GM13977 (cell line): ENCODE results near the gene ADO.

ENCODE experiments used
- DNase-seq: peaks from one replicate; pipeline ENCODE4 v3.0.0; 2012; ENCODE audit warnings: low spot score
- in situ Hi-C: fragments of 300-500 bp; cut with MboI; formaldehyde crosslinking; loops from one replicate; pipeline ENCODE4 v1.12.0; 2022; ENCODE audit warnings: low sequenced_read_pairs, low pct_unique_long_range_greater_than_20kb, mixed read lengths, inconsistent platforms; ENCODE audit not compliant: unreplicated experiment
- TF ChIP-seq, protein P1 (sequence below): IDR thresholded peaks from 2 replicates; pipeline ENCODE4 v1.5.1; 2012; ENCODE audit warnings: mild to moderate bottlenecking, control low read depth; ENCODE audit not compliant: insufficient read depth; ENCODE audit errors: extremely low read depth, missing control alignments

Gene ADO

GRCh38 chr10:62763155-62763554 is 41.4 kb upstream of the ADO start:
- TF ChIP-seq, protein P1, sequence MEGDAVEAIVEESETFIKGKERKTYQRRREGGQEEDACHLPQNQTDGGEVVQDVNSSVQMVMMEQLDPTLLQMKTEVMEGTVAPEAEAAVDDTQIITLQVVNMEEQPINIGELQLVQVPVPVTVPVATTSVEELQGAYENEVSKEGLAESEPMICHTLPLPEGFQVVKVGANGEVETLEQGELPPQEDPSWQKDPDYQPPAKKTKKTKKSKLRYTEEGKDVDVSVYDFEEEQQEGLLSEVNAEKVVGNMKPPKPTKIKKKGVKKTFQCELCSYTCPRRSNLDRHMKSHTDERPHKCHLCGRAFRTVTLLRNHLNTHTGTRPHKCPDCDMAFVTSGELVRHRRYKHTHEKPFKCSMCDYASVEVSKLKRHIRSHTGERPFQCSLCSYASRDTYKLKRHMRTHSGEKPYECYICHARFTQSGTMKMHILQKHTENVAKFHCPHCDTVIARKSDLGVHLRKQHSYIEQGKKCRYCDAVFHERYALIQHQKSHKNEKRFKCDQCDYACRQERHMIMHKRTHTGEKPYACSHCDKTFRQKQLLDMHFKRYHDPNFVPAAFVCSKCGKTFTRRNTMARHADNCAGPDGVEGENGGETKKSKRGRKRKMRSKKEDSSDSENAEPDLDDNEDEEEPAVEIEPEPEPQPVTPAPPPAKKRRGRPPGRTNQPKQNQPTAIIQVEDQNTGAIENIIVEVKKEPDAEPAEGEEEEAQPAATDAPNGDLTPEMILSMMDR: no peak
- in situ Hi-C loops: no loop called here
- no peak for DNase-seq

DNA sequence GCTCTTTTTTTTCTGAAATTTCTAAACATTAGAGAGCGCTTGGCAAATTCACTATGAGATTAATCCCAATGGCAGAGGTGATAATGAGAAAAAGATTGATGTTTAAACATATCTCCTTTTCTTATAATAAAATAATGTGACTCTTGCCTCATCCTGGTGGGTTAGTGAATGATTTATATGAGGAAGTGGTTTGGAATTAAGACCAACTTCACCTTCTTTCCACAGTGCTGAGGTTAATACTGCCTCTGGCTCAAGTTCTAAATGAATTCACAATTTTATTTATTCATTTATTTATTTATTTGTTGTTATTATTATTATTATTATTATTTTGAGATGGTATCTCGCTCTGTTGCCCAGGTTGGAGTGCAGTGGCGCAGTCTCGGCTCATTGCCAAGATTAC is 40.5 kb upstream of the ADO start:
- in situ Hi-C loops: no loop called here
- TF ChIP-seq, protein P1: no peak
- no peak for DNase-seq

DNA sequence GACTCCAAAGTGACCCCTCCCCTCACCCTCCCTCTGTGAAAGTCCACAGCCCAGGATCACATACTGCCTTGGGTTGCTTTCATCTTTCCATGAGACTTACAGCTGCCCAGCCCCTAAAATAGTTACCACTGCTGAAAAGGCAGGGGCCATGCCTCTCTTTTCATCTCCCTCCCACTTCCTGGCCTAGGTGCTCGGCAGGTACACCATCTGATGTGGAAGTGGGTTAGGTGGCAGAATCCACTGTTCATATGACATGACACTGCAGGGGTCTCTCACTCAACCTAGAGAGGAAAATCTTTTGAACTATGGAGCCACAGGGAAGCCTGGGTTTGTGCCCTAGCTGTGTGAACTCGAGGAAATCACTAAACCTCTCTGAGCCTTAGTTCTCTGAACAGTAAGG is 38.8 kb upstream of the ADO start:
- no peak for DNase-seq
- TF ChIP-seq, protein P1: no peak
- in situ Hi-C loops: no loop called here

DNA sequence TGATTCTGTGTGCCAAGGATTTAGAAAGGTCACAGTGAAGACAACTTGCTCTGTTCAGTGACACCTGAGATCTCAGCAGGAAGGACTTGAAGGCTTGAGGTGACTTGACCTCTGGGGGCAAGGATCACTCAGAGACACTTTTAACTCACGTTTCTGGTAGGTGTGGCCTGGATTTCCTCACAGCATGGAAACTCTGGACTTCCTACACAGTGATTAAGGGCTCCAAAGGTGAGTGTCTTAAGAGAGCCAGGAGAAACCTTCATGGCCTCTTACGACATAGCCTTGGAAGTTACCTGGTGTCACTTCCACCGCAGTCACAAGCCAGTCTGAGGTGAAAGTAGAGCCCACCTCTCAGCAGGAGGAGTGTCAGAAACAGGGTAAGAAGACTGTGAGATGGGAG is 38.1 kb upstream of the ADO start:
- DNase-seq: no peak
- in situ Hi-C loops: no loop called here
- TF ChIP-seq, protein P1: no peak

- peak; percentile 18 for DNase-seq
- in situ Hi-C loops: no loop called here
- TF ChIP-seq, protein P1: no peak
These were observed 34.8 kb upstream of the ADO start for GRCh38 chr10:62769574-62770242.

DNA sequence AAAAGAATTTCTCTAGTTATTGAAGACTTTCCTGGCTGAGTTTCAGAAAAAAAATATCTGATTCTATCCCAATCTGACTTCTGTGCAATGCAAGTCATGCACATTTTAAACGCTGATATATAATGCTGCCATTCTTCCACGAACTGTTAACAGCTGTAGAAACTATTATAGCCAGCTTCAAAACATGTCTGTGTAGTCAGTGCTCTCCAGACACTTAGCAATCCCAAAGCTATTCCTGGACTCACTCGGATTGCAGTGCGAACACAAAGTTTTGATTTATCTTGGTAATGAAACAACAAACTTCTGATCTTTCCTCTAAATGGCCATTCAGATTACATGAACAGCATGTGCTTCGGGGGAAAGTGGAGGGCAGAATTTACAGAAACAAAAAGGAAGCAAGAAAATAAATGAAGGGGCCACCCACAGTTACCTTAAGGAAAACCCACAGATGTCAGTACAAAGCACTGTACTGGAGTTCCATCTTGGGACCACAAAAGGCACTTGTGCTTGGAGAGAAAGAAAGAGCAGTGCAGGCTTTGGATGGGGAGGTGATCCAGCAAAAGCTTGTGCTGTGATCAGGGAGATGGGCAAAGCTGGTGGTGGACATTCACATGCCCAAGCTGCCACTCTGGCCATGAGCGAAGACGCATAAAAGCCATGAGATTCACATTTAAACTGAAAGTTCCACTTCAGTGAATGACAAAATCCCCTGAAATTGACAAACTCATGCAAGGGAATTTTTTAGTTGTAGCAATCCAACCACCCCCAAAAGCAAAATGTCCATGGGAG is 32.1 kb upstream of the ADO start:
- no peak for DNase-seq
- TF ChIP-seq, protein P1: no peak
- in situ Hi-C loops: no loop called here
